HepG2 (cell line): Measurements from ENCODE around the gene SLC22A15. TPM values are rescaled to one million over a fixed set of nuclear protein-coding genes. Genes with fewer than 3 reads are reported as not detected.

Experiments
- ATAC-seq: fragments of 200-7000 bp; cut with Tn5 transposase; 3 replicates; pipeline ENCODE4 v1.9.1; 2020; ENCODE audit warnings: mild to moderate bottlenecking, moderate library complexity
- BruUV-seq: library from RNA; stranded (reverse); fragments of 400-500 nt; replicated peaks from 2 replicates; lab custom pipeline; 2021; lab: Mats Ljungman, UMichigan
- CTCF ChIA-PET: fragments of 300-600 bp; formaldehyde crosslinking; extraction: SDS; loops from one replicate; lab custom pipeline; 2021; ENCODE audit warnings: low total read pairs, inconsistent platforms, low intra/inter-chr PET ratio; lab: Yijun Ruan, JAX
- POLR2A ChIA-PET: fragments of 350-600 bp; sonication (Branson Sonifier 250); formaldehyde crosslinking; loops from one replicate; lab custom pipeline; 2020; ENCODE audit warnings: antibody characterized with exemption, inconsistent platforms; lab: Yijun Ruan, JAX
- DNase-seq: peaks from one replicate; pipeline ENCODE4 v3.0.0-alpha.2; 2015; ENCODE audit warnings: low spot score
- FAIRE-seq: peaks from 3 replicates; lab custom pipeline; 2011; peaks lifted over from hg19 to GRCh38; lab: Jason Lieb, UNC
- H2AFZ ChIP-seq: one replicate; pipeline ENCODE4 v1.6.1; 2011; ENCODE audit warnings: low read length, inconsistent platforms
- H3K27ac ChIP-seq: fragments of 300-600 bp; 3 replicates; pipeline ENCODE4 v1.8.0; 2011; ENCODE audit warnings: mixed run types, mild to moderate bottlenecking, mixed read lengths, low read length, inconsistent platforms; ENCODE audit not compliant: insufficient read depth; ENCODE audit errors: extremely low read length
- H3K27me3 ChIP-seq, 2 experiments: fragments of 200-600 bp in 1 of 2; 2 replicates in 1 of 2; 3 replicates in 1 of 2; pipeline versions ENCODE4 v1.6.0 to v1.8.0; 2011; ENCODE audit warnings: low read length in 2 of 2, mild to moderate bottlenecking in 2 of 2, moderate library complexity in 2 of 2, inconsistent platforms in 1 of 2; ENCODE audit not compliant: insufficient read depth in 2 of 2, control insufficient read depth in 1 of 2
- H3K36me3 ChIP-seq, 2 experiments: fragments of 200-600 bp in 1 of 2; replicated peaks in 1 of 2; 2 replicates in 1 of 2; 3 replicates in 1 of 2; pipeline versions ENCODE4 v1.5.1 to v1.8.0; 2011; ENCODE audit warnings: low read length in 2 of 2, inconsistent platforms in 1 of 2; ENCODE audit not compliant: insufficient read depth in 2 of 2, control insufficient read depth in 1 of 2
- H3K4me1 ChIP-seq: 2 replicates; pipeline ENCODE4 v1.5.1; 2012; ENCODE audit warnings: low read length, inconsistent platforms; ENCODE audit not compliant: insufficient read depth
- H3K4me2 ChIP-seq: 2 replicates; pipeline ENCODE4 v1.6.0; 2011; ENCODE audit warnings: low read depth, low read length, inconsistent platforms
- H3K4me3 ChIP-seq, 3 experiments: fragments of 200-600 bp in 1 of 3; sonication (generic), shearing (Covaris generic) in 1 of 3; replicated peaks in 1 of 3; 2 replicates each; pipeline ENCODE4 v1.5.1; 2011 to 2016; ENCODE audit warnings: low read length in 3 of 3, inconsistent platforms in 2 of 3, low read depth in 2 of 3, mild to moderate bottlenecking in 2 of 3, control low read depth in 1 of 3, mixed read lengths in 1 of 3; ENCODE audit not compliant: insufficient read depth in 1 of 3
- H3K79me2 ChIP-seq: one replicate; pipeline ENCODE4 v1.6.1; 2011; ENCODE audit warnings: low read length, inconsistent platforms; ENCODE audit not compliant: insufficient read depth
- H3K9ac ChIP-seq: 2 replicates; pipeline ENCODE4 v1.6.0; 2011; ENCODE audit warnings: mild to moderate bottlenecking, low read depth, low read length, inconsistent platforms; ENCODE audit not compliant: insufficient read depth
- H3K9me3 ChIP-seq: 2 replicates; pipeline ENCODE4 v1.5.1; 2012; ENCODE audit warnings: mild to moderate bottlenecking, low read length
- H4K20me1 ChIP-seq: 2 replicates; pipeline ENCODE4 v1.6.0; 2011; ENCODE audit warnings: inconsistent platforms, mild to moderate bottlenecking, low read length, moderate library complexity; ENCODE audit not compliant: insufficient read depth
- DPF2 ChIP-seq: sonication (generic); formaldehyde crosslinking; IDR thresholded peaks from 2 replicates; pipeline ENCODE4 v1.4.0; 2020; ENCODE audit warnings: mild to moderate bottlenecking, low read depth, missing genetic modification reagents, borderline replicate concordance
- EZH2 ChIP-seq: conservative IDR thresholded peaks from 2 replicates; pipeline ENCODE4 v1.6.1; 2012; ENCODE audit warnings: mild to moderate bottlenecking, low read depth, low read length, moderate library complexity
- GABPA ChIP-seq, 2 experiments: IDR thresholded peaks; 2 replicates each; pipeline ENCODE4 v1.6.1; 2011 to 2016; ENCODE audit warnings: low read depth in 2 of 2, low read length in 1 of 2, missing biosample characterization in 1 of 2, missing genetic modification characterization in 1 of 2
- HMGXB3 ChIP-seq: sonication (generic); formaldehyde crosslinking; IDR thresholded peaks from 2 replicates; pipeline ENCODE4 v1.4.0; 2020; ENCODE audit warnings: missing genetic modification reagents, borderline replicate concordance
- JUN ChIP-seq: sonication (generic); formaldehyde crosslinking; IDR thresholded peaks from 2 replicates; pipeline ENCODE4 v1.4.0; 2020; ENCODE audit warnings: mild to moderate bottlenecking, missing genetic modification reagents
- NFRKB ChIP-seq: fragments of 450-650 bp; IDR thresholded peaks from 2 replicates; pipeline ENCODE4 v1.6.1; 2017
- PATZ1 ChIP-seq: sonication (generic); formaldehyde crosslinking; IDR thresholded peaks from 2 replicates; pipeline ENCODE4 v1.4.0; 2020; ENCODE audit warnings: missing genetic modification reagents
- RARA ChIP-seq: IDR thresholded peaks from 2 replicates; pipeline ENCODE4 v1.6.1; 2016; ENCODE audit warnings: missing genetic modification reagents, missing compliant biosample characterization
- TFDP2 ChIP-seq: sonication (generic); formaldehyde crosslinking; IDR thresholded peaks from 2 replicates; pipeline ENCODE4 v1.4.0; 2020; ENCODE audit warnings: missing genetic modification reagents
- ZNF281 ChIP-seq: sonication (generic); formaldehyde crosslinking; IDR thresholded peaks from 2 replicates; pipeline ENCODE4 v1.4.0; 2020; ENCODE audit warnings: missing genetic modification reagents, borderline replicate concordance
- ZNF335 ChIP-seq: sonication (generic); formaldehyde crosslinking; IDR thresholded peaks from 2 replicates; pipeline ENCODE4 v1.4.0; 2020; ENCODE audit warnings: missing genetic modification reagents
- ZNF713 ChIP-seq: sonication (generic); formaldehyde crosslinking; IDR thresholded peaks from 2 replicates; pipeline ENCODE4 v1.4.0; 2020; ENCODE audit warnings: mild to moderate bottlenecking, missing genetic modification reagents
- ZSCAN31 ChIP-seq: sonication (generic); formaldehyde crosslinking; IDR thresholded peaks from 2 replicates; pipeline ENCODE4 v1.5.0; 2020; ENCODE audit warnings: low read depth, mild to moderate bottlenecking, missing genetic modification reagents
- WGBS: methylation state at CpG from one replicate; pipeline ENCODE4 v1.1.6; 2017; ENCODE audit warnings: low lambda C conversion rate; 5-methylcytosine and 5-hydroxymethylcytosine counted together
- in situ Hi-C: cut with HindIII; loops from 2 replicates; pipeline ENCODE4 v1.10.0; 2017; ENCODE audit warnings: low pct_unique_long_range_greater_than_20kb; ENCODE audit not compliant: extremely low pct_ligation_motif_present
- intact Hi-C: fragments of 100-400 bp; cut with micrococcal nuclease; formaldehyde crosslinking; loops from one replicate; pipeline ENCODE4 v1.10.0; 2022; ENCODE audit not compliant: unreplicated experiment
- polyA plus RNA-seq, 8 experiments: library from polyadenylated mRNA; depleted of rRNA in 3 of 8; stranded (reverse) in 7 of 8; unstranded in 1 of 8; fragments of >200 nt; fragmentation: Illumina TruSeq in 4 of 8; extraction: Trizol in 4 of 8; gene quantifications; 2 replicates each; pipeline versions ENCODE4 v1.2.1 to v1.2.3, GENCODE V29; 2011 to 2016; ENCODE audit warnings: low read depth in 4 of 8, missing spikeins in 1 of 8, mixed read lengths in 1 of 8; ENCODE audit not compliant: insufficient read depth in 1 of 8
- total RNA-seq, 5 experiments: library from RNA; depleted of rRNA; stranded (reverse); fragments of >200 nt; fragmentation: Illumina TruSeq; extraction: Trizol; gene quantifications; 2 replicates each; pipeline ENCODE4 v1.2.3, GENCODE V29; 2016; ENCODE audit warnings: low read depth in 1 of 5

The SLC22A15 gene
- total and polyA plus RNA-seq, 2 of the 13 experiments (the other 11 are each of a cell fraction or from before 2014, with no cell fraction given): 0.24 to 1.7 TPM

- CTCF ChIA-PET: no interaction called here
- H3K4me1 ChIP-seq: no peaks in the 10 kb centered on the region
- H3K79me2 ChIP-seq: no peaks in the 10 kb centered on the region
- no peak overlapping the region for H3K4me2 ChIP-seq
- in situ Hi-C loops (no loop called here), intact Hi-C loops (loop anchor here (5.0 to 10.0 kb wide), 2 partner anchors 63 to 1294 kb away; no protein-coding TSS in a partner anchor)
- FAIRE-seq (no peak), ATAC-seq (no peak), DNase-seq (no peak)
- no peak overlapping the region for H3K27ac ChIP-seq
- WGBS: 70% methylated on average over 13 of the region's 13 CpGs
- no peaks in the 10 kb centered on the region for H3K27me3 ChIP-seq
- no TSS peak for BruUV-seq
- POLR2A ChIA-PET: no interaction called here
- no peaks in the 10 kb centered on the region for H4K20me1 ChIP-seq
- H3K9me3 ChIP-seq: no peaks in the 10 kb centered on the region
- H3K9ac ChIP-seq: no peak overlapping the region
- H2AFZ ChIP-seq: no peak overlapping the region
- H3K4me3 ChIP-seq: no peak overlapping the region
- H3K36me3 ChIP-seq: no peaks in the 10 kb centered on the region; a peak in 1 of 5 replicates
- TF ChIP-seq TFDP2 (CRISPR knock-in tag) (no peak), RARA (CRISPR knock-in tag) (no peak), JUN (CRISPR knock-in tag) (no peak), GABPA (IDR thresholded peaks at IDR 0.05; ENCODE audit: low read depth, low read length) (no peak), GABPA (CRISPR knock-in tag; IDR thresholded peaks at IDR 0.05; ENCODE audit: low read depth) (no peak), HMGXB3 (no peak), ZNF713 (CRISPR knock-in tag) (no peak), ZNF335 (no peak), PATZ1 (no peak), EZH2 (no peak), DPF2 (CRISPR knock-in tag) (no peak), ZNF281 (no peak), ZSCAN31 (CRISPR knock-in tag) (no peak), NFRKB (no peak)
These were observed 55.1 kb downstream of the SLC22A15 start for GRCh38 chr1:116031302-116031835.
